Esophagus squamous epithelium (tissue), 4 donors: ENCODE data around the gene CARHSP1.

Experiments
- POLR2A ChIP-seq, 4 donors: fragments of 450-650 bp; IDR thresholded peaks; one replicate each; pipeline ENCODE4 v1.6.1; 2017; ENCODE audit warnings: antibody characterized with exemption in 4 of 4, mild to moderate bottlenecking in 4 of 4, moderate library complexity in 3 of 4
- TF ChIP-seq, protein P1 (sequence below), 6 experiments: fragments of 450-650 bp in 4 of 6; fragments of 200-600 bp in 2 of 6; sonication (generic) in 2 of 6; IDR thresholded peaks; one replicate each; pipeline ENCODE4 v1.5.1; 2016 to 2019; ENCODE audit warnings: antibody characterized with exemption in 6 of 6, mild to moderate bottlenecking in 4 of 6, moderate library complexity in 4 of 6

DNA sequence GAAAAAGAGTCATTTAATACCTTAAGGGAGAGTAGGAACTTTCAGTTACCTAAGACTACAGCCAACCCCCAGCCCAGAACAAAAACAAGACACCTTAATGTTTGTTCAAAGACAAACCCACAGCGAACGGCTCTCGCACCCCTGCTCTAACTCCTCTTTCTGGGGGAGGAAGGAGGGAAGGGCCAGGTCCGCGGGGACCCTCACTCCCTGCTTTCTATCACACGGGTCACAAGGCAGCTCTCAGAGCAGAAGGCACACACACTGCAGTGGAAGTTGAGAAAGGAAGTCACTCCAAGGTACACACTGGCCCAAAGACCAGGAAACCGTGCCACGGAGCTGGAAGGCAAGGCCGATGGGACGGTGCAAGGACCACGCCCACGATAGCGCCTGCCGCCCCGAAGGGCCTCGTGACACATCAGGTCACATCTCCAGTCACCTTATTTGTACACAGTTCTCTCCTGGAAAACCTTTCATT lies 23.3 kb upstream of the CARHSP1 start:
- no peak for TF ChIP-seq POLR2A (IDR thresholded peaks at IDR 0.05)
- TF ChIP-seq, protein P1, sequence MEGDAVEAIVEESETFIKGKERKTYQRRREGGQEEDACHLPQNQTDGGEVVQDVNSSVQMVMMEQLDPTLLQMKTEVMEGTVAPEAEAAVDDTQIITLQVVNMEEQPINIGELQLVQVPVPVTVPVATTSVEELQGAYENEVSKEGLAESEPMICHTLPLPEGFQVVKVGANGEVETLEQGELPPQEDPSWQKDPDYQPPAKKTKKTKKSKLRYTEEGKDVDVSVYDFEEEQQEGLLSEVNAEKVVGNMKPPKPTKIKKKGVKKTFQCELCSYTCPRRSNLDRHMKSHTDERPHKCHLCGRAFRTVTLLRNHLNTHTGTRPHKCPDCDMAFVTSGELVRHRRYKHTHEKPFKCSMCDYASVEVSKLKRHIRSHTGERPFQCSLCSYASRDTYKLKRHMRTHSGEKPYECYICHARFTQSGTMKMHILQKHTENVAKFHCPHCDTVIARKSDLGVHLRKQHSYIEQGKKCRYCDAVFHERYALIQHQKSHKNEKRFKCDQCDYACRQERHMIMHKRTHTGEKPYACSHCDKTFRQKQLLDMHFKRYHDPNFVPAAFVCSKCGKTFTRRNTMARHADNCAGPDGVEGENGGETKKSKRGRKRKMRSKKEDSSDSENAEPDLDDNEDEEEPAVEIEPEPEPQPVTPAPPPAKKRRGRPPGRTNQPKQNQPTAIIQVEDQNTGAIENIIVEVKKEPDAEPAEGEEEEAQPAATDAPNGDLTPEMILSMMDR (IDR thresholded peaks at IDR 0.05): no peak
